Ovary (tissue), 9 donors: Measurements from ENCODE around the gene DCAF11. TPM values are rescaled to one million over a fixed set of nuclear protein-coding genes. Genes with fewer than 3 reads are reported as not detected.
A peak's percentile ranks its signal among the peaks of the same experiment; 100 is the strongest.

Experiments used
- DNase-seq, 5 donors: peaks; one replicate each; pipeline ENCODE4 v3.0.0-alpha.2; 2019 to 2020
- H3K27ac ChIP-seq, 2 donors: fragments of 200-600 bp; one replicate each; pipeline versions ENCODE4 v1.5.1 to v1.8.0; 2019 to 2022
- H3K27me3 ChIP-seq: fragments of 200-600 bp; one replicate; pipeline ENCODE4 v1.8.0; 2022
- H3K36me3 ChIP-seq: fragments of 200-600 bp; sonication (generic); one replicate; pipeline ENCODE4 v1.5.1; 2019
- H3K4me1 ChIP-seq: one replicate; pipeline ENCODE4 v1.8.1; 2013; ENCODE audit warnings: mild to moderate bottlenecking, moderate library complexity; ENCODE audit not compliant: insufficient read depth
- H3K4me3 ChIP-seq: fragments of 200-600 bp; sonication (generic); one replicate; pipeline ENCODE4 v1.5.1; 2017
- H3K9me3 ChIP-seq, 2 donors: fragments of 200-600 bp in 1 of 2; sonication (generic) in 1 of 2; one replicate each; pipeline versions ENCODE4 v1.5.1 to v1.8.1; 2013 to 2019; ENCODE audit warnings: mild to moderate bottlenecking in 1 of 2, moderate library complexity in 1 of 2
- CTCF ChIP-seq, 3 donors: fragments of 450-650 bp in 2 of 3; fragments of 200-600 bp in 1 of 3; IDR thresholded peaks; one replicate each; pipeline versions ENCODE4 v1.5.1 to v1.8.0; 2016 to 2022; ENCODE audit warnings: antibody characterized with exemption in 3 of 3, mild to moderate bottlenecking in 1 of 3
- EP300 ChIP-seq: sonication (generic); formaldehyde crosslinking; IDR thresholded peaks from one replicate; pipeline ENCODE4 v1.6.1; 2017; ENCODE audit warnings: antibody characterized with exemption
- POLR2A ChIP-seq: fragments of 450-650 bp; IDR thresholded peaks from one replicate; pipeline ENCODE4 v1.6.1; 2017; ENCODE audit warnings: antibody characterized with exemption, mild to moderate bottlenecking, moderate library complexity
- WGBS, 3 donors: extraction: QIAGEN DNeasy Blood & Tissue Kit in 1 of 3; methylation state at CpG; one replicate each; pipeline versions ENCODE4 v1.1.5 to v1.1.7; 2013 to 2017; 5-methylcytosine and 5-hydroxymethylcytosine counted together
- intact Hi-C, 4 donors: fragments of 100-400 bp; cut with DNase I; formaldehyde crosslinking; loops; one replicate each; pipeline versions ENCODE4 v1.11.0 to v1.15.1; 2022 to 2023
- polyA plus RNA-seq, 2 donors: library from polyadenylated mRNA; stranded (reverse); fragments of 200-250 nt in 1 of 2; fragments of 350-450 nt in 1 of 2; fragmentation: Illumina TruSeq in 1 of 2; extraction: RNeasy Lipid Tissue Mini Kit (QIAGEN cat#74804) in 1 of 2; gene quantifications; one replicate each; pipeline ENCODE4 v1.2.3, GENCODE V29; 2013 to 2014
- total RNA-seq, 7 donors: library from RNA; depleted of rRNA in 2 of 7; stranded (reverse); fragments of >200 nt in 2 of 7; fragmentation: NEBNext Ultra II Directional in 3 of 7; extraction: Animal tissue kit (Norgen Biotek cat#: 25700) in 3 of 7; gene quantifications; one replicate each; pipeline versions ENCODE4 v1.1.0 to v1.2.4, GENCODE V29; 2016 to 2023
- donor health status: DM: no; HTN: no; CAD: no; lungs with moderate emphysema.
- donor health status: DM: no; HTN: no; CAD: no.
- donor health status: Bipolar disorder and iron deficiency.
- donor health status: DM: yes; HTN: yes; CAD: no.
- donor health status: DM: no; HTN: no; CAD: no.
- donor health status: DM: yes; HTN: yes; CAD: no.

The DCAF11 gene
- total and polyA plus RNA-seq, 9 donors, result 34.7 to 71.4 (median 51.5) TPM

GRCh38 chr14:24066496-24067132 is 48.0 kb upstream of the DCAF11 start:
- H3K4me1 ChIP-seq, result no peaks in the 10 kb centered on the region
- H3K27ac ChIP-seq, result no peak overlapping the region
- TF ChIP-seq CTCF (IDR thresholded peaks at IDR 0.05) (no peak), POLR2A (no peak), EP300 (no peak)
- intact Hi-C loops, result no loop called here
- no peaks in the 10 kb centered on the region for H3K27me3 ChIP-seq
- 86 to 88% (median 87%) methylated on average over 8 of the region's 8 CpGs for WGBS, 3 donors
- no peaks in the 10 kb centered on the region for H3K9me3 ChIP-seq
- H3K4me3 ChIP-seq, result no peak overlapping the region
- DNase-seq, result no peak
- H3K36me3 ChIP-seq, result no peaks in the 10 kb centered on the region

- no peak overlapping the region for H3K4me3 ChIP-seq
- no peaks in the 10 kb centered on the region for H3K4me1 ChIP-seq
- TF ChIP-seq EP300 (no peak), POLR2A (no peak), CTCF (IDR thresholded peaks at IDR 0.05) (no peak)
- no peaks in the 10 kb centered on the region for H3K36me3 ChIP-seq
- DNase-seq, result no peak
- 76 to 81% (median 78%) methylated on average over 12 of the region's 12 CpGs for WGBS, 3 donors
- intact Hi-C loops, result no loop called here
- no peak overlapping the region for H3K27ac ChIP-seq
- H3K27me3 ChIP-seq, result no peaks in the 10 kb centered on the region
- no peaks in the 10 kb centered on the region for H3K9me3 ChIP-seq
Measured at GRCh38 chr14:24067133-24068082, 47.2 kb upstream of the DCAF11 start.

GRCh38 chr14:24068711-24069410 is 45.7 kb upstream of the DCAF11 start:
- Histone ChIP-seq H3K27ac (no peak overlapping the region), H3K36me3 (no peaks in the 10 kb centered on the region), H3K9me3 (no peaks in the 10 kb centered on the region), H3K27me3 (no peaks in the 10 kb centered on the region), H3K4me3 (no peak overlapping the region), H3K4me1 (no peaks in the 10 kb centered on the region)
- WGBS, 3 donors, result 80 to 86% (median 81%) methylated on average over 10 of the region's 10 CpGs
- TF ChIP-seq CTCF (IDR thresholded peaks at IDR 0.05), result no peak
- no peak for TF ChIP-seq POLR2A
- no peak for TF ChIP-seq EP300
- peak in 1 of 5 donors; percentile 22 for DNase-seq
- intact Hi-C loops, result no loop called here

- intact Hi-C loops, result no loop called here
- peak in 1 of 5 donors; percentile 16 for DNase-seq
- TF ChIP-seq POLR2A, result no peak
- no peak for TF ChIP-seq CTCF (IDR thresholded peaks at IDR 0.05)
- no peak for TF ChIP-seq EP300
Measured at GRCh38 chr14:24069411-24069735, 45.2 kb upstream of the DCAF11 start.

More at GRCh38 chr14:24069411-24069735, 45.2 kb upstream of the DCAF11 start:
- Histone ChIP-seq H3K27ac (no peak overlapping the region), H3K36me3 (no peaks in the 10 kb centered on the region), H3K4me1 (no peaks in the 10 kb centered on the region), H3K9me3 (no peaks in the 10 kb centered on the region), H3K27me3 (no peaks in the 10 kb centered on the region), H3K4me3 (no peak overlapping the region)
- WGBS, 3 donors, result 62 to 78% (median 63%) methylated on average over 5 to 6 of the region's 6 CpGs
